GM23338 (cell line): Measurements from ENCODE around the gene ITPKA. TPM values are rescaled to one million over a fixed set of nuclear protein-coding genes. Genes with fewer than 3 reads are reported as not detected.

ENCODE experiments used
- ATAC-seq: fragments of 200-7000 bp; cut with Tn5 transposase; 3 replicates; pipeline ENCODE4 v1.9.1; 2020
- DNase-seq: peaks from one replicate; pipeline ENCODE4 v3.0.0-alpha.2; 2015; ENCODE audit warnings: low spot score
- H2AFZ ChIP-seq: fragments of 200-600 bp; sonication (generic); 2 replicates; pipeline ENCODE4 v1.8.0; 2016; ENCODE audit warnings: antibody characterized with exemption, mild to moderate bottlenecking, moderate library complexity
- H3F3A ChIP-seq: fragments of 200-600 bp; sonication (generic); replicated peaks from 2 replicates; pipeline ENCODE4 v1.8.0; 2017; ENCODE audit warnings: antibody characterized with exemption, mixed run types, low read depth
- H3K27ac ChIP-seq: fragments of 200-600 bp; sonication (generic); 2 replicates; pipeline ENCODE4 v1.6.1; 2016; ENCODE audit warnings: low read depth
- H3K27me3 ChIP-seq: fragments of 200-600 bp; sonication (generic); 2 replicates; pipeline ENCODE4 v1.8.0; 2016; ENCODE audit warnings: mild to moderate bottlenecking, mixed run types, moderate library complexity; ENCODE audit not compliant: insufficient read depth
- H3K36me3 ChIP-seq: fragments of 200-600 bp; sonication (generic); 2 replicates; pipeline ENCODE4 v1.8.0; 2016; ENCODE audit warnings: mild to moderate bottlenecking; ENCODE audit not compliant: insufficient read depth
- H3K4me1 ChIP-seq: fragments of 200-600 bp; sonication (generic); 2 replicates; pipeline ENCODE4 v1.8.0; 2016; ENCODE audit warnings: mild to moderate bottlenecking, moderate library complexity; ENCODE audit not compliant: insufficient read depth
- H3K4me2 ChIP-seq: fragments of 200-600 bp; sonication (generic); 2 replicates; pipeline ENCODE4 v1.7.1; 2017; ENCODE audit warnings: mixed run types
- H3K4me3 ChIP-seq: fragments of 200-600 bp; sonication (generic); 2 replicates; pipeline ENCODE4 v1.6.1; 2016; ENCODE audit warnings: mixed run types
- H3K79me2 ChIP-seq: fragments of 200-600 bp; sonication (generic); replicated peaks from 2 replicates; pipeline ENCODE4 v1.8.0; 2017; ENCODE audit warnings: mild to moderate bottlenecking; ENCODE audit not compliant: insufficient read depth
- H3K9me2 ChIP-seq: fragments of 200-600 bp; sonication (generic); 2 replicates; pipeline ENCODE4 v1.8.0; 2017; ENCODE audit not compliant: insufficient read depth
- H4K20me1 ChIP-seq: fragments of 200-600 bp; sonication (generic); replicated peaks from 2 replicates; pipeline ENCODE4 v1.8.0; 2017; ENCODE audit warnings: mild to moderate bottlenecking; ENCODE audit not compliant: insufficient read depth
- H3K27ac Mint-ChIP-seq: 2 replicates; pipeline ENCODE4 v1.8.0; 2020; ENCODE audit warnings: inconsistent platforms, mild to moderate bottlenecking, moderate library complexity, mixed read lengths
- H3K27me3 Mint-ChIP-seq: 3 replicates; pipeline ENCODE4 v1.8.0; 2022; ENCODE audit warnings: low read depth, mild to moderate bottlenecking, moderate library complexity, mixed read lengths, inconsistent platforms; ENCODE audit not compliant: insufficient read depth, poor library complexity
- H3K36me3 Mint-ChIP-seq: 3 replicates; pipeline ENCODE4 v1.8.0; 2021; ENCODE audit warnings: low read depth, mild to moderate bottlenecking, inconsistent platforms, moderate library complexity, mixed read lengths
- H3K4me1 Mint-ChIP-seq: 3 replicates; pipeline ENCODE4 v1.8.0; 2020; ENCODE audit warnings: mild to moderate bottlenecking, inconsistent platforms, mixed read lengths
- H3K4me3 Mint-ChIP-seq: 3 replicates; pipeline ENCODE4 v1.8.0; 2021; ENCODE audit warnings: moderate library complexity, mild to moderate bottlenecking, inconsistent platforms, mixed read lengths
- H3K9me3 Mint-ChIP-seq: 3 replicates; pipeline ENCODE4 v1.8.0; 2020; ENCODE audit warnings: moderate library complexity, mild to moderate bottlenecking, inconsistent platforms, mixed read lengths
- CREB1 ChIP-seq: fragments of 250-450 bp; sonication (Bioruptor Pico); IDR thresholded peaks from 2 replicates; pipeline ENCODE4 v1.5.0; 2020; ENCODE audit warnings: low read depth, mild to moderate bottlenecking, moderate library complexity
- CTCF ChIP-seq, 2 experiments: fragments of 200-600 bp in 1 of 2; sonication (generic) in 1 of 2; conservative IDR thresholded peaks; 2 replicates each; pipeline versions ENCODE4 v1.5.1 to v1.6.1; 2016 to 2017; ENCODE audit warnings: antibody characterized with exemption in 2 of 2, low read depth in 2 of 2, mild to moderate bottlenecking in 2 of 2, moderate library complexity in 1 of 2
- EZH2 ChIP-seq: fragments of 200-600 bp; sonication (generic); IDR thresholded peaks from one replicate; pipeline ENCODE4 v1.8.0; 2017; ENCODE audit warnings: antibody characterized with exemption, mild to moderate bottlenecking, low read depth; ENCODE audit not compliant: unreplicated experiment
- EZH2phosphoT487 ChIP-seq: fragments of 200-600 bp; sonication (generic); IDR thresholded peaks from one replicate; pipeline ENCODE4 v1.8.1; 2018; ENCODE audit warnings: antibody characterized with exemption; ENCODE audit not compliant: unreplicated experiment
- JUNB ChIP-seq: IDR thresholded peaks from one replicate; pipeline ENCODE4 v1.6.1; 2016; ENCODE audit warnings: antibody characterized with exemption; ENCODE audit not compliant: unreplicated experiment
- NANOG ChIP-seq: IDR thresholded peaks from 2 replicates; pipeline ENCODE4 v1.6.1; 2016; ENCODE audit warnings: antibody characterized with exemption, borderline replicate concordance
- ZNF114 ChIP-seq: fragments of 250-450 bp; sonication (Bioruptor Pico); IDR thresholded peaks from 2 replicates; pipeline ENCODE4 v1.5.0; 2020; ENCODE audit warnings: mild to moderate bottlenecking, moderate library complexity
- ZNF331 ChIP-seq: fragments of 250-450 bp; sonication (Bioruptor Pico); IDR thresholded peaks from 2 replicates; pipeline ENCODE4 v1.5.0; 2020; ENCODE audit warnings: low read depth, mild to moderate bottlenecking, moderate library complexity
- polyA plus RNA-seq: library from polyadenylated mRNA; unstranded; fragments of >200 nt; fragmentation: Nextera tagmentation; extraction: Ambion mirVana; gene quantifications from 2 replicates; pipeline ENCODE4 v1.2.1, GENCODE V29; 2016
- total RNA-seq: library from RNA; depleted of rRNA; stranded (reverse); fragments of >200 nt; shearing (Covaris generic); gene quantifications from 2 replicates; pipeline ENCODE4 v1.2.3, GENCODE V29; 2014
- TF ChIP-seq, protein P1 (sequence below): IDR thresholded peaks from 2 replicates; pipeline ENCODE4 v1.6.1; 2016; ENCODE audit warnings: antibody characterized with exemption
- TF ChIP-seq, protein P2 (sequence below): IDR thresholded peaks from one replicate; pipeline ENCODE4 v1.6.1; 2018; ENCODE audit warnings: antibody characterized with exemption; ENCODE audit not compliant: unreplicated experiment

The ITPKA gene
- total and polyA plus RNA-seq, 2 experiments from 2014 or later: 0.55 to 2.1 TPM

DNA sequence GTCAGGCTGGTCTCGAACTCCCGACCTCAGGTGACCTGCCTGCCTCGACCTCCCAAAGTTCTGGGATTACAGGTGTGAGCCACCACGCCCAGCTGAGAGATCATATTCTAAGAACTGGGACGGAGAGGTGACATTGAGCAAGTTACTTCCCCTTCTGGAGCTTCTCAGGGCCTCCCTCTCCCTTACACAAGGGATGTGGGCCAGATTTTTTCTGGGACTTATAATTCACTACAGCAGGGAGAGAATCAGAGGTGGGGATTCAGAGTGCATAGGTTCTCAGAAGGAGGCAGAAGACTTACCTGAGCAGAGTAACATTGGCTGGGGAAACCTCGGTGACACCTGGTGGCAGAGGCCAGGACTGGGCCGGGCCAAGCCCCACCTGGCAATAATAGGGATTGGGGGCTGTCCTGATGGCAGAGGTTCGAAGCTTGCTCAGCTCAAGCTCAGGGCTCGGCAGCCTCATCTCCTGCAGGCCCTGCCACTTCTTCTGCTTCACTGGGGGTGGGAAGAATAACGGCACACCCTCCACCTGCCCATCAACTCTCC is 13.2 kb downstream of the ITPKA start:
- peaks cover 9% of the 10 kb centered on the region; the same call in 1 of the 2 replicates for H3K4me1 ChIP-seq
- no peaks in the 10 kb centered on the region for H3K36me3 ChIP-seq
- H3K9me3 Mint-ChIP-seq: no peaks in the 10 kb centered on the region
- peaks cover 99% of the 10 kb centered on the region for H3K27me3 ChIP-seq
- ATAC-seq (peak; percentile 17), DNase-seq (peak; percentile 74)
- H3K9me2 ChIP-seq: no peaks in the 10 kb centered on the region
- H2AFZ ChIP-seq: no peak overlapping the region
- TF ChIP-seq, protein P1, sequence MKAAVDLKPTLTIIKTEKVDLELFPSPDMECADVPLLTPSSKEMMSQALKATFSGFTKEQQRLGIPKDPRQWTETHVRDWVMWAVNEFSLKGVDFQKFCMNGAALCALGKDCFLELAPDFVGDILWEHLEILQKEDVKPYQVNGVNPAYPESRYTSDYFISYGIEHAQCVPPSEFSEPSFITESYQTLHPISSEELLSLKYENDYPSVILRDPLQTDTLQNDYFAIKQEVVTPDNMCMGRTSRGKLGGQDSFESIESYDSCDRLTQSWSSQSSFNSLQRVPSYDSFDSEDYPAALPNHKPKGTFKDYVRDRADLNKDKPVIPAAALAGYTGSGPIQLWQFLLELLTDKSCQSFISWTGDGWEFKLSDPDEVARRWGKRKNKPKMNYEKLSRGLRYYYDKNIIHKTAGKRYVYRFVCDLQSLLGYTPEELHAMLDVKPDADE: no peak
- no peak for TF ChIP-seq EZH2phosphoT487
- no peak for TF ChIP-seq CREB1 (CRISPR knock-in tag)
- no peak for TF ChIP-seq JUNB
- TF ChIP-seq NANOG: no peak
- peak; percentile 45 to 67 for TF ChIP-seq CTCF (conservative IDR thresholded peaks at IDR 0.05; ENCODE audit: low read depth in 2 of 2)
- TF ChIP-seq EZH2: peak; percentile 31
- no peak for TF ChIP-seq ZNF331 (CRISPR knock-in tag)
- TF ChIP-seq, protein P2, sequence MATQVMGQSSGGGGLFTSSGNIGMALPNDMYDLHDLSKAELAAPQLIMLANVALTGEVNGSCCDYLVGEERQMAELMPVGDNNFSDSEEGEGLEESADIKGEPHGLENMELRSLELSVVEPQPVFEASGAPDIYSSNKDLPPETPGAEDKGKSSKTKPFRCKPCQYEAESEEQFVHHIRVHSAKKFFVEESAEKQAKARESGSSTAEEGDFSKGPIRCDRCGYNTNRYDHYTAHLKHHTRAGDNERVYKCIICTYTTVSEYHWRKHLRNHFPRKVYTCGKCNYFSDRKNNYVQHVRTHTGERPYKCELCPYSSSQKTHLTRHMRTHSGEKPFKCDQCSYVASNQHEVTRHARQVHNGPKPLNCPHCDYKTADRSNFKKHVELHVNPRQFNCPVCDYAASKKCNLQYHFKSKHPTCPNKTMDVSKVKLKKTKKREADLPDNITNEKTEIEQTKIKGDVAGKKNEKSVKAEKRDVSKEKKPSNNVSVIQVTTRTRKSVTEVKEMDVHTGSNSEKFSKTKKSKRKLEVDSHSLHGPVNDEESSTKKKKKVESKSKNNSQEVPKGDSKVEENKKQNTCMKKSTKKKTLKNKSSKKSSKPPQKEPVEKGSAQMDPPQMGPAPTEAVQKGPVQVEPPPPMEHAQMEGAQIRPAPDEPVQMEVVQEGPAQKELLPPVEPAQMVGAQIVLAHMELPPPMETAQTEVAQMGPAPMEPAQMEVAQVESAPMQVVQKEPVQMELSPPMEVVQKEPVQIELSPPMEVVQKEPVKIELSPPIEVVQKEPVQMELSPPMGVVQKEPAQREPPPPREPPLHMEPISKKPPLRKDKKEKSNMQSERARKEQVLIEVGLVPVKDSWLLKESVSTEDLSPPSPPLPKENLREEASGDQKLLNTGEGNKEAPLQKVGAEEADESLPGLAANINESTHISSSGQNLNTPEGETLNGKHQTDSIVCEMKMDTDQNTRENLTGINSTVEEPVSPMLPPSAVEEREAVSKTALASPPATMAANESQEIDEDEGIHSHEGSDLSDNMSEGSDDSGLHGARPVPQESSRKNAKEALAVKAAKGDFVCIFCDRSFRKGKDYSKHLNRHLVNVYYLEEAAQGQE: no peak
- TF ChIP-seq ZNF114 (CRISPR knock-in tag): no peak
- H3K4me3 Mint-ChIP-seq: no peak overlapping the region
- no peaks in the 10 kb centered on the region; the same call in 1 of the 2 replicates for H4K20me1 ChIP-seq
- peaks cover 13% of the 10 kb centered on the region; the same call in 1 of the 2 replicates for H3F3A ChIP-seq
- no peak overlapping the region for H3K27ac ChIP-seq
- H3K27ac Mint-ChIP-seq: no peak overlapping the region
- H3K36me3 Mint-ChIP-seq: no peaks in the 10 kb centered on the region
- peaks cover 81% of the 10 kb centered on the region for H3K27me3 Mint-ChIP-seq
- H3K4me1 Mint-ChIP-seq: 0 out of 3 replicates have a peak, but pooled peaks cover 4% of the 10 kb centered on the region
- no peaks in the 10 kb centered on the region for H3K79me2 ChIP-seq
- no peak overlapping the region for H3K4me2 ChIP-seq
- no peak overlapping the region for H3K4me3 ChIP-seq
